Thyroid gland (tissue), 4 donors: ENCODE data around the gene KRT17. TPM values are rescaled to one million over a fixed set of nuclear protein-coding genes. Genes with fewer than 3 reads are reported as not detected.

ENCODE experiments used
- DNase-seq, 2 donors: peaks; one replicate each; pipeline ENCODE4 v3.0.0-alpha.2; 2019
- H3K27ac ChIP-seq, 3 donors: fragments of 200-600 bp; sonication (generic); 1 replicate in 2 of 3; 2 replicates in 1 of 3; pipeline ENCODE4 v1.5.1; 2016 to 2019; ENCODE audit warnings: mild to moderate bottlenecking in 1 of 3, moderate library complexity in 1 of 3
- H3K27me3 ChIP-seq: fragments of 200-600 bp; sonication (generic); one replicate; pipeline ENCODE4 v1.5.1; 2019
- H3K36me3 ChIP-seq, 2 donors: fragments of 200-600 bp; sonication (generic); one replicate each; pipeline ENCODE4 v1.5.1; 2016 to 2019
- H3K4me1 ChIP-seq, 2 donors: fragments of 200-600 bp; sonication (generic); one replicate each; pipeline ENCODE4 v1.5.1; 2017 to 2019
- H3K4me3 ChIP-seq, 3 donors: fragments of 200-600 bp; sonication (generic); replicated peaks in 1 of 3; 1 replicate in 2 of 3; 2 replicates in 1 of 3; pipeline ENCODE4 v1.5.1; 2016; ENCODE audit warnings: mild to moderate bottlenecking in 1 of 3
- H3K9me3 ChIP-seq: fragments of 200-600 bp; sonication (generic); one replicate; pipeline ENCODE4 v1.5.1; 2017
- POLR2A ChIP-seq, 2 donors: fragments of 450-650 bp; IDR thresholded peaks; one replicate each; pipeline ENCODE4 v1.6.1; 2017; ENCODE audit warnings: antibody characterized with exemption in 2 of 2, mild to moderate bottlenecking in 2 of 2, moderate library complexity in 1 of 2
- WGBS, 2 donors: methylation state at CpG; one replicate each; pipeline ENCODE4 v1.1.5; 2017; 5-methylcytosine and 5-hydroxymethylcytosine counted together
- intact Hi-C: fragments of 100-400 bp; cut with DNase I; formaldehyde crosslinking; loops from one replicate; pipeline ENCODE4 v1.15.1; 2023
- total RNA-seq, 4 donors: library from RNA; depleted of rRNA; stranded (reverse); fragments of >200 nt; gene quantifications; one replicate each; pipeline ENCODE4 v1.2.3, GENCODE V29; 2016
- TF ChIP-seq, protein P1 (sequence below), 6 experiments: fragments of 200-600 bp in 3 of 6; fragments of 450-650 bp in 3 of 6; sonication (generic) in 3 of 6; IDR thresholded peaks; one replicate each; pipeline ENCODE4 v1.5.1; 2016 to 2019; ENCODE audit warnings: antibody characterized with exemption in 6 of 6, mild to moderate bottlenecking in 2 of 6, inconsistent platforms in 1 of 6, moderate library complexity in 1 of 6

KRT17 gene
- total RNA-seq, 4 donors from 2014 or later = 0.56 TPM; not detected in 3

DNA sequence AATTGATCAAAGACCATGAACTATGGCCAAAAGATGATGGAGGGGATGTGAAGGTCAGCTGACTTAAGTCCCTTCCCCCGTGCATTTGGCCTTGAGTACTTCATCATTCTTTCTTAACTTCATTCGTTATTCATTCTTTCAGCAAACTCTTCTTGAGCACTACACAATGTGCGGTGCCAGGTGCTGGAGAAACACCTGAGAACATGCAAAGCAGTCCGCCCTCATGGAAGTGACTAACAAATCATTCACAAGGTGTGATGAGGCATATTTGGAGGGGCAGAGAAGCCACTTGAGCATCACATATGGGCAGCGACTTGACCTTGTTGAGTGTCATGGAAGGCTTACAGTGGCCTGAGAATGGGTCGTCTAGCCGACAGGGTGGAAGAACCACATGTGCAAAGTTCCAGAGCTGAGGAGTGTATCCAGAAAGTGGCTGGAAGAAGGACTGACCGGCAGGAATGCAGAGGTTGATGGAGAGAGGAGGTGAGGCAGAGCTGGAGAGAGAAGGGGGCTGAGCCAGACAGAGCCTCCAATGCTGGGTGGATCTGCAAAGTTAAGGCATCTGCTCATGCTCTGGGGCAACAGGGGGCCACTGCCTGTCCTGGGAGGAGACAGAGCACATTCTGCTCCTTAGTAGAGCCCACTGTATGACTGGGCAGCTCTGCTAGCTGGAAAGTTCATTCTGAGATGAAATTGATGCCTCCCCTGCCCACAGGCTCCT lies 39.2 kb upstream of the KRT17 start:
- Histone ChIP-seq H3K9me3 (no peaks in the 10 kb centered on the region), H3K4me1 (peaks cover 12 to 21% of the 10 kb centered on the region in 2 donors), H3K27ac (no peak overlapping the region), H3K27me3 (no peaks in the 10 kb centered on the region), H3K4me3 (no peak overlapping the region), H3K36me3 (no peaks in the 10 kb centered on the region)
- intact Hi-C loops = loop anchor here (5.0 kb wide), 1 partner anchor 111 kb away; no protein-coding TSS in a partner anchor
- TF ChIP-seq, protein P1, sequence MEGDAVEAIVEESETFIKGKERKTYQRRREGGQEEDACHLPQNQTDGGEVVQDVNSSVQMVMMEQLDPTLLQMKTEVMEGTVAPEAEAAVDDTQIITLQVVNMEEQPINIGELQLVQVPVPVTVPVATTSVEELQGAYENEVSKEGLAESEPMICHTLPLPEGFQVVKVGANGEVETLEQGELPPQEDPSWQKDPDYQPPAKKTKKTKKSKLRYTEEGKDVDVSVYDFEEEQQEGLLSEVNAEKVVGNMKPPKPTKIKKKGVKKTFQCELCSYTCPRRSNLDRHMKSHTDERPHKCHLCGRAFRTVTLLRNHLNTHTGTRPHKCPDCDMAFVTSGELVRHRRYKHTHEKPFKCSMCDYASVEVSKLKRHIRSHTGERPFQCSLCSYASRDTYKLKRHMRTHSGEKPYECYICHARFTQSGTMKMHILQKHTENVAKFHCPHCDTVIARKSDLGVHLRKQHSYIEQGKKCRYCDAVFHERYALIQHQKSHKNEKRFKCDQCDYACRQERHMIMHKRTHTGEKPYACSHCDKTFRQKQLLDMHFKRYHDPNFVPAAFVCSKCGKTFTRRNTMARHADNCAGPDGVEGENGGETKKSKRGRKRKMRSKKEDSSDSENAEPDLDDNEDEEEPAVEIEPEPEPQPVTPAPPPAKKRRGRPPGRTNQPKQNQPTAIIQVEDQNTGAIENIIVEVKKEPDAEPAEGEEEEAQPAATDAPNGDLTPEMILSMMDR (IDR thresholded peaks at IDR 0.05) = no peak
- TF ChIP-seq POLR2A (IDR thresholded peaks at IDR 0.05) = no peak
- DNase-seq = no peak
- WGBS, 2 donors = 68 to 72% methylated on average over 8 of the region's 8 CpGs

DNA sequence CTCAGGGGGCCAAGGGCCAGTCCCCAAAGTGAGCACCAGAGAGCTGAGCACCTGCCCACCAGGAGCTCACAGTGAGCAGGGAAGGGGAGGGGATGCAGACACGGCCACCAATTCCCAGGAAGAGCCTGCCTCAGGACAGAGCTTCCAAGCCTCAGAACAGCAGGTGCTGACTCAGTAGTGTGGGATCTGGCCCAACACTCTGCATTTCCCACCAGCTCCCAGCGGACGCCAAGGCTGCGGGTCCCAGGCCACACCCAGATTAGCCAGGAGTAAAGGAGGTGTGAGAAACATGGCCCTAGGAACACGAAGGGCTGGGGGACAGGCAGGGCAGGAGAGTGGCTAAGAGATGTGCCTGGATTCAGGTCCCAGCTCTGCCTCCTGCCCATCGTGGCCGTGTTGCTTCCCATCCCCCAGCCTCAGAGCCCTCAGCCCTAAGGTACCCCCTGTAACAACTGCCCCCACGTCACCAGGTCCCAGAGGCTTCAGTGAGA lies 35.9 kb upstream of the KRT17 start:
- Histone ChIP-seq H3K27ac (no peak overlapping the region), H3K4me3 (no peak overlapping the region), H3K9me3 (no peaks in the 10 kb centered on the region), H3K27me3 (no peaks in the 10 kb centered on the region), H3K4me1 (peaks cover 11 to 22% of the 10 kb centered on the region in 2 donors), H3K36me3 (no peaks in the 10 kb centered on the region)
- intact Hi-C loops = loop anchor here (5.0 kb wide), 1 partner anchor 108 kb away; no protein-coding TSS in a partner anchor
- 83 to 100% methylated on average over 1 to 7 of the region's 8 CpGs for WGBS, 2 donors
- no peak for TF ChIP-seq POLR2A (IDR thresholded peaks at IDR 0.05)
- TF ChIP-seq, protein P1 (IDR thresholded peaks at IDR 0.05) = no peak
- no peak for DNase-seq

DNA sequence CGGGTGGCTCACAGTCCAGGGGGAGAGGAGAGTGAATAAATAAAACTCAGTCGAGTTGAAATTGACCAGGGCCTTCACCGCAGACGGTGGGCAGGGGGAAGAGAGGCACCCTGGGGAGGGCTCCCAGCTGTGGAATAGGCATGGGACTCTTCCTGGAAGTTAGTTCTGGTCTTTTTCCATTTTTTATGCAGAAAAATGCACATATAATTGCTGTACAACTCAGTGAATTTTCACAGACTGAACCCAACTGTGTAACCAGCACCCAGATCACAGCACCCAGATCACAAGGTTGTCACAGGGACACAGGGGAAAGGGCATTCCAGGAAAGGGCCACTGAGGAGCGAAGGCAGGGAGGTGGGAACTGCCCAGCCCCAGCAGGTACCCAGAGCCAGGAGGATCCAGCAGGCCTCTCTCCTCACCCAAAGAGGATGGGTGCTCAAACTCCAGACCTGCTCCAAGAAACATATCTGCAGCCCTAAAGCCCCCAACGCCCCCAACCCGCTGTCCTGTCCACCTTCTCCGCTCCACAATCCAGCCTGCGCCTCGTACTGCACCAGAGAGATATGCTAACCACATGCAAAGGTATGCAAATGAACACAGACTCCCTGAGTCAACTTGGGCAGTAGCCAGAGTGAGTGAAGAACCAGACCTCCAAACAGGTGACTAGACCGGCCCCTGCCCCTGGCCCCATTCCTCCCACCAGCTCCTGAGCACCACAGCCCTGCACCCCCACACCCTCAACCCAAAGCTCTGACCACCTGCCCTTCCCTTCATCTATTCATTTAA lies 35.2 kb upstream of the KRT17 start:
- DNase-seq = no peak
- H3K4me1 ChIP-seq = peaks cover 18 to 27% of the 10 kb centered on the region in 2 donors
- 74 to 80% methylated on average over 11 of the region's 11 CpGs for WGBS, 2 donors
- no peaks in the 10 kb centered on the region for H3K27me3 ChIP-seq
- intact Hi-C loops = loop anchor here (5.0 kb wide), 1 partner anchor 107 kb away; no protein-coding TSS in a partner anchor
- no peaks in the 10 kb centered on the region for H3K36me3 ChIP-seq
- H3K27ac ChIP-seq = peak overlapping the region in 2 of 3 donors; percentile 12 to 18
- H3K9me3 ChIP-seq = no peaks in the 10 kb centered on the region
- H3K4me3 ChIP-seq = no peak overlapping the region
- TF ChIP-seq POLR2A (IDR thresholded peaks at IDR 0.05) = no peak
- TF ChIP-seq, protein P1 (IDR thresholded peaks at IDR 0.05) = no peak

DNA sequence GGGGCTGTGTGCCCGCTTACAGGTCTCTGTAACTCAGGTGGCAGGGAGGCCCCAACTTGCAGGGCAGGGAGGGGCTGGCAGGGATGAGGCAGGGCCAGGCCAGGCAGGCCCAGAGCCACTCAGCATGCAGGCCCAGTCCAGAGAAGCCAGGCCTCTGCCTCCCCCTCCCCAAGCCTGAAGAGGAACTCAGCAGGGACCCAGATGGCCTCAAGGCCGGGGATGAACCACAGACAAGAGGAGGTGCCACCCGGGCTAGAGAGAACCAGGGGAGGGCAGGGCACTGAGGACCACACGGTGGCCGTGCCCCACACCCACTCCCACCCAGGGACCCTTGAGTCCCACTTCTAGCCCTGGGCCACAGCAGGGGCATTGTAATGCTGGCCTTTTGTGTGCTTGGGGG lies 34.5 kb upstream of the KRT17 start:
- Histone ChIP-seq H3K9me3 (no peaks in the 10 kb centered on the region), H3K36me3 (no peaks in the 10 kb centered on the region), H3K4me1 (peaks cover 25 to 35% of the 10 kb centered on the region in 2 donors), H3K27ac (peak overlapping the region in 2 of 3 donors; percentile 12 to 18), H3K27me3 (no peaks in the 10 kb centered on the region), H3K4me3 (no peak overlapping the region)
- WGBS, 2 donors = 88 to 100% methylated on average over 1 to 5 of the region's 5 CpGs
- intact Hi-C loops = no loop called here
- no peak for DNase-seq
- TF ChIP-seq POLR2A (IDR thresholded peaks at IDR 0.05) = no peak
- TF ChIP-seq, protein P1 (IDR thresholded peaks at IDR 0.05) = no peak
